Transverse colon (tissue), 4 donors: ENCODE measurements around the gene USP47.

Source experiments
- EP300 ChIP-seq: sonication (generic); formaldehyde crosslinking; IDR thresholded peaks from one replicate; pipeline ENCODE4 v1.6.1; 2017; ENCODE audit warnings: antibody characterized with exemption, low read depth
- POLR2A ChIP-seq: fragments of 450-650 bp; IDR thresholded peaks from one replicate; pipeline ENCODE4 v1.6.1; 2016; ENCODE audit warnings: antibody characterized with exemption, mild to moderate bottlenecking, moderate library complexity
- POLR2AphosphoS5 ChIP-seq, 3 donors: sonication (generic); formaldehyde crosslinking; IDR thresholded peaks; one replicate each; pipeline ENCODE4 v1.6.1; 2016; ENCODE audit warnings: antibody characterized with exemption in 3 of 3
- TF ChIP-seq, protein P1 (sequence below), 5 experiments: fragments of 200-600 bp in 3 of 5; fragments of 450-650 bp in 2 of 5; sonication (generic) in 3 of 5; IDR thresholded peaks; 1 replicate in 2 of 5; 2 replicates in 3 of 5; pipeline ENCODE4 v1.5.1; 2016 to 2017; ENCODE audit warnings: antibody characterized with exemption in 5 of 5, inconsistent platforms in 3 of 5, mild to moderate bottlenecking in 2 of 5, moderate library complexity in 1 of 5

DNA sequence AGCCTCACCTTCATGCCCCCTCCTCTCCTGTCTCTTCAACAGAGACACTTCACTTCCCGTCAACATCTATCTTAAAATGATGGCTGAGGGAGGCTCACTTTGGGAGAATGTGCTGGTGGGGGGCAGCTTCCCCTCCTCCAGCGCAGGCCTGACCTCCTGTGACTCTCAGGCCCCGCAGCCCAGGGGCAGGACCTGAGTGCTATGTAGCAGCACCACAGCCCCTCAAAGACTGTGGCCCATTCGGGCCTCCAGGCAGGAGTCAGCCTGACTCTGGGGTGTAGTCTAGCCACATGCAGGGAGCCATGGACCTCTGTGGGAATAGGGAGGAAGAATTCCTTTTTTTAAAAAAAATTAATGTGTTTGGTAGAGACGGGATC lies 123.0 kb downstream of the USP47 start:
- TF ChIP-seq, protein P1, sequence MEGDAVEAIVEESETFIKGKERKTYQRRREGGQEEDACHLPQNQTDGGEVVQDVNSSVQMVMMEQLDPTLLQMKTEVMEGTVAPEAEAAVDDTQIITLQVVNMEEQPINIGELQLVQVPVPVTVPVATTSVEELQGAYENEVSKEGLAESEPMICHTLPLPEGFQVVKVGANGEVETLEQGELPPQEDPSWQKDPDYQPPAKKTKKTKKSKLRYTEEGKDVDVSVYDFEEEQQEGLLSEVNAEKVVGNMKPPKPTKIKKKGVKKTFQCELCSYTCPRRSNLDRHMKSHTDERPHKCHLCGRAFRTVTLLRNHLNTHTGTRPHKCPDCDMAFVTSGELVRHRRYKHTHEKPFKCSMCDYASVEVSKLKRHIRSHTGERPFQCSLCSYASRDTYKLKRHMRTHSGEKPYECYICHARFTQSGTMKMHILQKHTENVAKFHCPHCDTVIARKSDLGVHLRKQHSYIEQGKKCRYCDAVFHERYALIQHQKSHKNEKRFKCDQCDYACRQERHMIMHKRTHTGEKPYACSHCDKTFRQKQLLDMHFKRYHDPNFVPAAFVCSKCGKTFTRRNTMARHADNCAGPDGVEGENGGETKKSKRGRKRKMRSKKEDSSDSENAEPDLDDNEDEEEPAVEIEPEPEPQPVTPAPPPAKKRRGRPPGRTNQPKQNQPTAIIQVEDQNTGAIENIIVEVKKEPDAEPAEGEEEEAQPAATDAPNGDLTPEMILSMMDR (IDR thresholded peaks at IDR 0.05): no peak
- TF ChIP-seq POLR2AphosphoS5 (IDR thresholded peaks at IDR 0.05) (no peak), POLR2A (no peak), EP300 (no peak)
